H7 (cell line): ENCODE results near the gene SLC22A24. TPM values are rescaled to one million over a fixed set of nuclear protein-coding genes. Genes with fewer than 3 reads are reported as not detected.
"Not testable (repeated sequence)": the region's sequence is repeated elsewhere in the genome, so short reads cannot be mapped to it uniquely, and the experiment has no call there.

ENCODE experiments used
- DNase-seq: peaks from one replicate; pipeline ENCODE4 v3.0.0; 2012
- H3K27me3 ChIP-seq: 2 replicates; pipeline ENCODE4 v1.6.0; 2011; ENCODE audit warnings: mild to moderate bottlenecking, low read length; ENCODE audit not compliant: control insufficient read depth, insufficient read depth
- H3K36me3 ChIP-seq: replicated peaks from 2 replicates; pipeline ENCODE4 v1.5.1; 2011; ENCODE audit warnings: low read length; ENCODE audit not compliant: control insufficient read depth, insufficient read depth
- H3K4me3 ChIP-seq: 2 replicates; pipeline ENCODE4 v1.5.1; 2011; ENCODE audit warnings: low read depth, mild to moderate bottlenecking, control low read depth, low read length, moderate library complexity; ENCODE audit not compliant: insufficient read depth
- total RNA-seq: library from RNA; depleted of rRNA; stranded (reverse); fragments of >200 nt; shearing (Covaris generic); gene quantifications from 2 replicates; pipeline ENCODE4 v1.2.3, GENCODE V29; 2014; rRNA removed

Gene SLC22A24, protein sequence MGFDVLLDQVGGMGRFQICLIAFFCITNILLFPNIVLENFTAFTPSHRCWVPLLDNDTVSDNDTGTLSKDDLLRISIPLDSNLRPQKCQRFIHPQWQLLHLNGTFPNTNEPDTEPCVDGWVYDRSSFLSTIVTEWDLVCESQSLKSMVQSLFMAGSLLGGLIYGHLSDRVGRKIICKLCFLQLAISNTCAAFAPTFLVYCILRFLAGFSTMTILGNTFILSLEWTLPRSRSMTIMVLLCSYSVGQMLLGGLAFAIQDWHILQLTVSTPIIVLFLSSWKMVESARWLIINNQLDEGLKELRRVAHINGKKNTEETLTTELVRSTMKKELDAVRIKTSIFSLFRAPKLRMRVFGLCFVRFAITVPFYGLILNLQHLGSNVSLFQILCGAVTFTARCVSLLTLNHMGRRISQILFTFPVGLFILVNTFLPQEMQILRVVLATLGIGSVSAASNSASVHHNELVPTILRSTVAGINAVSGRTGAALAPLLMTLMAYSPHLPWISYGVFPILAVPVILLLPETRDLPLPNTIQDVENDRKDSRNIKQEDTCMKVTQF
- total RNA-seq: not detected in 2 replicates

DNA sequence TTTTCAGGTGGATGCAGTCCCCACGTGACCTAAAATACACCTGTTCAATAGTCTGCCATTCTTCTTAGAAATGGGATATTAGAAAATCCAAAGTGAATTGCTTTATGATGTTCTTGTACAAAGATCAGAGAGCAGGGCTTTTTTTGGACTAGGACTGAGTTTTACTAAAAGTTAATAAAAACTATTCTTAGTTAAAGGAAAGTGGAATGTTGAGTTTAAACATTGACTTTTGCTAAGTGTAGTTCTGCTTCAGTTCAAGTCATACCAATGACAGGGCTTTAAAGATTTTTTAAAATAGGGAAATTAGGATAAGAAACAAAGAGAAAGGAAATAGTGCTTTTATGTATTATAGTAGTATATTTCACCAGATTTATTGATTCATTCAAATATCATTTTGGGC lies at the start of gene SLC22A24:
TSS of gene SLC22A24 (minus strand) at position 101 of the 400 bp plus-strand sequence. CDS start 442 bp downstream, outside the sequence.
- Histone ChIP-seq H3K36me3 (no peaks in the 10 kb centered on the region), H3K4me3 (no peak within 1 kb of the TSS), H3K27me3 (no peaks in the 10 kb centered on the region)
- DNase-seq: no peak

- H3K27me3 ChIP-seq: no peaks in the 10 kb centered on the region
- no peaks in the 10 kb centered on the region for H3K36me3 ChIP-seq
- no peak for DNase-seq
- H3K4me3 ChIP-seq: no peak overlapping the region
Observed at GRCh38 chr11:63180536-63180935, 36.5 kb upstream of the SLC22A24 start.

DNA sequence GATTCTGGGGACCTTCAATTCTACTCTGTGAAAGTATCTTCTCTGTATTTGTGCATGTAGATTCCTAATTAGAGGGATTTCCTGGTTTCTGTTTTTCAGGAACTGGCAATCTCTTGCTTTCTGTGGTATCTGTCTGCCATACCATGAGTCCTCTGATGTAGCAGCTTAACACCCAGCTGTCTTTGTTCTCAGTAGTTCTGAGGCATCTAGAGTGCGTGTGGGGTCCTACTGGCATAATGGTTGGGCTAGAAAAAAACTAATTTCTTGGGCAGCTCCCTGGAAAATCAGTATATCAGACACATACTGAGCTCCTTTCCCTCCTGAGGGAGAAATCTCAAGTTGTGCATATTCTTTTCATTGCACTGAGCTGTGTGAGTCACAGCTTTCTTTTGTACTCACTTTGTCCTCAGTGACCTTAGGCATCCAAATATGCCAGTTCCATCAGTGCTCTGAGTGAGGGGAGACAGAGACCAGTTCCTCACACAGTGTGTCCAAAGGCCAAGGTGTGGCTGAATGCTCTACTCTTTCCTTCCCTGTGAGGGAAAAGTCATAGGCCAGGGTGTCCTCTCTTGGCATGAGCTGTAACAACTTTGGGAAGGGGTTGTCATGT lies 35.5 kb upstream of the SLC22A24 start:
- Histone ChIP-seq H3K27me3 (no peaks in the 10 kb centered on the region), H3K36me3 (no peaks in the 10 kb centered on the region), H3K4me3 (no peak overlapping the region)
- DNase-seq: no peak

- no peak for DNase-seq
- H3K27me3 ChIP-seq: no peaks in the 10 kb centered on the region
- no peaks in the 10 kb centered on the region for H3K36me3 ChIP-seq
- H3K4me3 ChIP-seq: no peak overlapping the region
Observed at GRCh38 chr11:63177872-63178271, 33.9 kb upstream of the SLC22A24 start.

DNA sequence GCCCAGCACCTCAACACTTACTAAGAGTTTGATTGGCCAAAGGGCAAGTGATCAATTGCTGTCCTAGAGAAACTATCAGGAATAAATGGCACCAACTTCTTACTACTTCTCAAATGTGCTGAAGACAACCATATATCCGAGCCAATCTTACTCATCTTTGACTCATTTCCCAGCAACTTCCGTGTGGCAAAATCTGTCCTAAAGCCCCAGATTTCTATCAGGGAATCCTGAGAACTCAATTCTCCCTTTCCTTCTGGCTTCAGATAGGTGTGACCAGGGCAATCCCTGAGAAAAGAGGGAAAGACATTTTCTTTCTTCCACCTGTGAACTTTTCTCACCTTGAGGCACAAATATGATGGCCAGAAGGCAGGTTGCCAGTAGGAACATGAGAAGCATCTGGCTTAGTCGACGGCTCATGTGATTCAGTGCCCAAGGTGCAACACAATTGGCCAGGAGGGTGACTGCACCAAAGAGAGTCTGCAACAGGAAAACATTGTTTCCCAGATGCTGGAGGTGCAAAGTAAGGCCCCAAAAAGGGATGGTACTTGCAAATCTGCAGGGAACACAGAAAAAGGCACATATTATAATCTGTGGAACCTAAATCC lies 21.8 kb upstream of the SLC22A24 start:
- H3K4me3 ChIP-seq: no peak overlapping the region
- DNase-seq: no peak
- no peaks in the 10 kb centered on the region for H3K27me3 ChIP-seq

DNA sequence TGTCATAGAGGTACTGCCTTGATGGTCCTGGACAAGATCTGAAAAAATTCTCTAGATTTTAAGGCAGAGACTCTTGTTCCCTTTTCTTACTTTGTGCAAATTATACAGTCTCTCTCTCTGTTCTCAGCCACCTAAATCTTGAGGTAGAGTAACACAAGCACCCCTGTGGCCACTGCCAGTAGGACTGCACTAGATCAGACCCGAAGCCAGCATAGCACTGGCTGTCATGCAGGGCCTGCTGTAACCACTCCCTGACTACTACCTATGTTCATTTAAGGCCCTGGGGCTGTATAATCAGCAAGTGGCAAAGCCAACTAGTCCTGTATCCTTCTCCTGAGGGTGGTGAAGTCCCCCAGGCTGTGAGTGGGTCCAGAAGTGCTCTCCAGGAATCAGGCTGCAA lies 11.8 kb upstream of the SLC22A24 start:
- no peak for DNase-seq
- H3K4me3 ChIP-seq: no peak overlapping the region
- H3K27me3 ChIP-seq: no peaks in the 10 kb centered on the region
- H3K36me3 ChIP-seq: no peaks in the 10 kb centered on the region

More for the DNA sequence above, 21.8 kb upstream of the SLC22A24 start:
- H3K36me3 ChIP-seq: no peaks in the 10 kb centered on the region

DNA sequence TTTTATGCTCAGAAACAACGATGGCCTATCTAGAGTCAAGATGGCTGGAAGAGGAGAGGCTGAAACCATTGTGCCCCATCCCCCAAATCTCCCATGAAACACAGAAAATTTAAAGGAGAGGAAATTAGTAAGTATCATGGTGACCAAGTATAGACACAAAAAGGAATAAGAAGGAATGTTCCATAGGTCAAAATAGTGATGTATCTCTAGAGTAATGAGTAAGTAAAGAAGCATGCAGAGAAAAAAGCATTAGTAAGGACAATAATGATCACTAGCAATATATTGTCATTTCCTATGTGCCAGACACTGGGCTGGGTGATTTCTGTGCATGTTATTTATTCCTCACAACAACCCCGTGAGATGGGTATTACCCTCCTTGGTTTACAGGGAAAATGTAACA lies 2.6 kb upstream of the SLC22A24 start:
- Histone ChIP-seq H3K27me3 (no peaks in the 10 kb centered on the region), H3K4me3 (no peak overlapping the region), H3K36me3 (no peaks in the 10 kb centered on the region)
- no peak for DNase-seq

GRCh38 chr11:63142459-63142858 lies 1.6 kb downstream of the SLC22A24 start:
- no peaks in the 10 kb centered on the region for H3K36me3 ChIP-seq
- no peak overlapping the region for H3K4me3 ChIP-seq
- no peaks in the 10 kb centered on the region for H3K27me3 ChIP-seq
- no peak for DNase-seq

DNA sequence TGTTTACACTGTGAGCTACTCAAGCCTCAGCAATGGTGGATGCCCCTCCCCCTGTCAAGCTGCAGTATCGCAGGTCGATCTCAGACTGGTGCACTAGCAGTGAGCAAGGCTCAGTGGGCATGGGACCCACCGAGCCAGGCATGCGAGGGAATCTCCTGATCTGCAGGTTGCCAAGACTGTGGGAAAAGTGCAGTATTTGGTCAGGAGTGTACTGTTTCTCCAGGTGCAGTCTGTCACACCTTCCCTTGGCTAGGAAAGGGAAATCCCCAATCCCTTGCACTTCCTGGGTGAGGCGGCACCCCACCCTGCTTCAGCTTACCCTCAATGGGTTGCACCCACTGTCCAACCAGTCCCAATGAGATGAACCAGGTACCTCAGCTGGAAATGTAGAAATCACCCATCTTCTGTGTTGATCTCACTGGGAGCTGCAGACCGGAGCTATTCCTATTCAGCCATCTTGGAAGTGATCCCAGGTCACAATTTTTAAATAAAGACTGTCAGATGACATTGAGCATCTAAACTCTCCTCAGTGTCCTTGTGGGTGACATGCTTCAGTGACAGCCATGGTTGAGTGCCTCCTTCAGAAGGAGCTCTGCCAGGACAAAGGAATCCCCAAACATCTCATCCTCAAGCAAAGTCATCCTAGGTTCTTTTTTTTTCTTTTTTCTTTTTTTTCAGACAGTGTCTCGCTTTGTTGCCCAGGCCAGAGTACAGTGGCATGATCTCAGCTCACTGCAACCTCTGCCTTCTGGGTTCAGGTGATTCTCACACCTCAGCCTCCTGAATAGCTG lies 10.8 kb downstream of the SLC22A24 start:
- Histone ChIP-seq H3K27me3 (no peaks in the 10 kb centered on the region), H3K36me3 (no peaks in the 10 kb centered on the region), H3K4me3 (no peak overlapping the region)
- DNase-seq: no peak

GRCh38 chr11:63099555-63099954 lies 44.5 kb downstream of the SLC22A24 start:
- H3K27me3 ChIP-seq: no peaks in the 10 kb centered on the region
- no peak for DNase-seq
- no peaks in the 10 kb centered on the region for H3K36me3 ChIP-seq
- H3K4me3 ChIP-seq: no peak overlapping the region

DNA sequence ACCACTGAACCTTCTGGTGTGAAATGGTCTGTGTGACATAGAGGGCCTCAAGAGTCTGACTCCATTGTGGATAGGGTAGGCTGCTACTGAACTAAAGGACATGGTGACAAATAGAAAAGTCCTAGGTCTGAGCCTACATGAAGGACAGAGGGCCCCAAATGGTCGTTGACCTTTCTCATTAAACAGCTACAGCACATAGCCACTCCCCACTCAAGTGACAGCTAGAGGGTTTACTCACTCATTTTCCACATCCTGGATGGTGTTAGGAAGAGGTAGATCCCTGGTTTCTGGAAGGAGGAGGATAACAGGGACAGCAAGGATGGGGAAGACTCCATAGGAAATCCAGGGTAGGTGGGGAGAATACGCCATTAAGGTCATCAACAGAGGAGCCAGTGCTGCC lies 63.3 kb downstream of the SLC22A24 start:
- no peaks in the 10 kb centered on the region for H3K36me3 ChIP-seq
- no peak for DNase-seq
- H3K27me3 ChIP-seq: no peaks in the 10 kb centered on the region
- no peak overlapping the region for H3K4me3 ChIP-seq

GRCh38 chr11:63046203-63046602 lies 97.8 kb downstream of the SLC22A24 start:
- not testable (repeated sequence) for H3K4me3 ChIP-seq, DNase-seq, H3K27me3 ChIP-seq, H3K36me3 ChIP-seq

- DNase-seq: no peak
- Histone ChIP-seq H3K27me3 (no peaks in the 10 kb centered on the region), H3K36me3 (no peaks in the 10 kb centered on the region), H3K4me3 (no peak overlapping the region)
Observed at GRCh38 chr11:63042596-63042995, 101.4 kb downstream of the SLC22A24 start.

GRCh38 chr11:63032457-63032856 lies 111.6 kb downstream of the SLC22A24 start:
- Histone ChIP-seq H3K4me3 (no peak overlapping the region), H3K36me3 (no peaks in the 10 kb centered on the region), H3K27me3 (no peaks in the 10 kb centered on the region)
- DNase-seq: no peak
